Mucosa of stomach (tissue), 1 donor: ENCODE data around the gene DYNC2H1.

Source experiments
- H3K27me3 ChIP-seq: one replicate; pipeline ENCODE4 v1.7.0; 2013; ENCODE audit warnings: mild to moderate bottlenecking, low read length; ENCODE audit not compliant: control insufficient read depth, insufficient read depth
- H3K36me3 ChIP-seq: one replicate; pipeline ENCODE4 v1.7.0; 2013; ENCODE audit warnings: low read length; ENCODE audit not compliant: control insufficient read depth, insufficient read depth
- H3K4me1 ChIP-seq: one replicate; pipeline ENCODE4 v1.7.0; 2013; ENCODE audit warnings: mild to moderate bottlenecking, low read length; ENCODE audit not compliant: control insufficient read depth, insufficient read depth
- H3K4me3 ChIP-seq: one replicate; pipeline ENCODE4 v1.7.0; 2013; ENCODE audit warnings: low read length
- H3K9ac ChIP-seq: one replicate; pipeline ENCODE4 v1.7.0; 2013; ENCODE audit warnings: mild to moderate bottlenecking, low read length, moderate library complexity
- H3K9me3 ChIP-seq: one replicate; pipeline ENCODE4 v1.7.0; 2013; ENCODE audit warnings: mild to moderate bottlenecking, low read length, moderate library complexity; ENCODE audit not compliant: control insufficient read depth
- donor health status: Pancreatic carcinoma.

The DYNC2H1 gene

GRCh38 chr11:103164093-103164796 is 55.0 kb downstream of the DYNC2H1 start:
- H3K9ac ChIP-seq, result no peak overlapping the region
- H3K9me3 ChIP-seq, result no peaks in the 10 kb centered on the region
- H3K27me3 ChIP-seq, result no peaks in the 10 kb centered on the region
- H3K4me1 ChIP-seq, result no peaks in the 10 kb centered on the region
- no peak overlapping the region for H3K4me3 ChIP-seq
- H3K36me3 ChIP-seq, result no peaks in the 10 kb centered on the region

- Histone ChIP-seq H3K36me3 (no peaks in the 10 kb centered on the region), H3K9me3 (no peaks in the 10 kb centered on the region), H3K27me3 (no peaks in the 10 kb centered on the region), H3K4me3 (no peak overlapping the region), H3K4me1 (no peaks in the 10 kb centered on the region), H3K9ac (no peak overlapping the region)
These were observed 57.9 kb downstream of the DYNC2H1 start for GRCh38 chr11:103167166-103167565.

GRCh38 chr11:103170865-103171264 is 61.6 kb downstream of the DYNC2H1 start:
- no peaks in the 10 kb centered on the region for H3K27me3 ChIP-seq
- no peaks in the 10 kb centered on the region for H3K4me1 ChIP-seq
- no peak overlapping the region for H3K9ac ChIP-seq
- H3K36me3 ChIP-seq, result no peaks in the 10 kb centered on the region
- no peak overlapping the region for H3K4me3 ChIP-seq
- no peaks in the 10 kb centered on the region for H3K9me3 ChIP-seq

GRCh38 chr11:103175461-103176129 is 66.4 kb downstream of the DYNC2H1 start:
- Histone ChIP-seq H3K4me1 (no peaks in the 10 kb centered on the region), H3K4me3 (no peak overlapping the region), H3K9me3 (no peaks in the 10 kb centered on the region), H3K36me3 (no peaks in the 10 kb centered on the region), H3K27me3 (no peaks in the 10 kb centered on the region), H3K9ac (no peak overlapping the region)

- H3K4me1 ChIP-seq, result no peaks in the 10 kb centered on the region
- no peaks in the 10 kb centered on the region for H3K9me3 ChIP-seq
- no peaks in the 10 kb centered on the region for H3K27me3 ChIP-seq
- H3K36me3 ChIP-seq, result no peaks in the 10 kb centered on the region
- H3K9ac ChIP-seq, result no peak overlapping the region
- no peak overlapping the region for H3K4me3 ChIP-seq
These were observed 74.9 kb downstream of the DYNC2H1 start for GRCh38 chr11:103183981-103184611.

GRCh38 chr11:103202048-103202651 is 92.9 kb downstream of the DYNC2H1 start:
- H3K36me3 ChIP-seq, result no peaks in the 10 kb centered on the region
- no peak overlapping the region for H3K4me3 ChIP-seq
- no peak overlapping the region for H3K9ac ChIP-seq
- no peaks in the 10 kb centered on the region for H3K27me3 ChIP-seq
- no peaks in the 10 kb centered on the region for H3K9me3 ChIP-seq
- H3K4me1 ChIP-seq, result no peaks in the 10 kb centered on the region

GRCh38 chr11:103210543-103210942 is 101.3 kb downstream of the DYNC2H1 start:
- H3K9me3 ChIP-seq, result no peaks in the 10 kb centered on the region
- no peaks in the 10 kb centered on the region for H3K4me1 ChIP-seq
- H3K36me3 ChIP-seq, result no peaks in the 10 kb centered on the region
- H3K27me3 ChIP-seq, result no peaks in the 10 kb centered on the region
- H3K4me3 ChIP-seq, result no peak overlapping the region
- no peak overlapping the region for H3K9ac ChIP-seq

- Histone ChIP-seq H3K9ac (no peak overlapping the region), H3K4me3 (no peak overlapping the region), H3K36me3 (no peaks in the 10 kb centered on the region), H3K4me1 (no peaks in the 10 kb centered on the region), H3K9me3 (no peaks in the 10 kb centered on the region), H3K27me3 (no peaks in the 10 kb centered on the region)
These were observed 106.6 kb downstream of the DYNC2H1 start for GRCh38 chr11:103215812-103216211.

- H3K36me3 ChIP-seq, result no peaks in the 10 kb centered on the region
- no peaks in the 10 kb centered on the region for H3K9me3 ChIP-seq
- no peak overlapping the region for H3K9ac ChIP-seq
- no peaks in the 10 kb centered on the region for H3K27me3 ChIP-seq
- H3K4me3 ChIP-seq, result no peak overlapping the region
- no peaks in the 10 kb centered on the region for H3K4me1 ChIP-seq
These were observed 110.9 kb downstream of the DYNC2H1 start for GRCh38 chr11:103220133-103220532.

GRCh38 chr11:103222806-103223205 is 113.6 kb downstream of the DYNC2H1 start:
- Histone ChIP-seq H3K9me3 (no peaks in the 10 kb centered on the region), H3K4me3 (no peak overlapping the region), H3K36me3 (no peaks in the 10 kb centered on the region), H3K27me3 (no peaks in the 10 kb centered on the region), H3K4me1 (no peaks in the 10 kb centered on the region), H3K9ac (no peak overlapping the region)

GRCh38 chr11:103228807-103229206 is 119.6 kb downstream of the DYNC2H1 start:
- H3K4me3 ChIP-seq, result no peak overlapping the region
- H3K9ac ChIP-seq, result no peak overlapping the region
- no peaks in the 10 kb centered on the region for H3K9me3 ChIP-seq
- no peaks in the 10 kb centered on the region for H3K36me3 ChIP-seq
- H3K4me1 ChIP-seq, result no peaks in the 10 kb centered on the region
- H3K27me3 ChIP-seq, result no peaks in the 10 kb centered on the region

GRCh38 chr11:103234974-103235373 is 125.7 kb downstream of the DYNC2H1 start:
- Histone ChIP-seq H3K9ac (no peak overlapping the region), H3K36me3 (no peaks in the 10 kb centered on the region), H3K4me3 (no peak overlapping the region), H3K9me3 (no peaks in the 10 kb centered on the region), H3K4me1 (no peaks in the 10 kb centered on the region), H3K27me3 (no peaks in the 10 kb centered on the region)
